ENCODE measurements around the gene SMYD1. TPM values are rescaled to one million over a fixed set of nuclear protein-coding genes. Genes with fewer than 3 reads are reported as not detected.

Gene SMYD1
- polyA plus RNA-seq, 4 donors, result not detected

- DNase-seq (ENCODE audit: low read depth in 4 of 4, low spot score in 2 of 4), result no peak
Measured at GRCh38 chr2:88086401-88086800, 18.8 kb downstream of the SMYD1 start.

- DNase-seq (ENCODE audit: low read depth in 4 of 4, low spot score in 2 of 4), result no peak
Measured at GRCh38 chr2:88087073-88087472, 19.4 kb downstream of the SMYD1 start.

- DNase-seq (ENCODE audit: low read depth in 4 of 4, low spot score in 2 of 4), result no peak
Measured at GRCh38 chr2:88087763-88088162, 20.1 kb downstream of the SMYD1 start.

GRCh38 chr2:88088999-88089398 is 21.4 kb downstream of the SMYD1 start:
- no peak for DNase-seq (ENCODE audit: low read depth in 4 of 4, low spot score in 2 of 4)

GRCh38 chr2:88090446-88091283 is 23.0 kb downstream of the SMYD1 start:
- no peak for DNase-seq (ENCODE audit: low read depth in 4 of 4, low spot score in 2 of 4)

GRCh38 chr2:88091943-88092342 is 24.3 kb downstream of the SMYD1 start:
- DNase-seq (ENCODE audit: low read depth in 4 of 4, low spot score in 2 of 4), result no peak

GRCh38 chr2:88092773-88093172 is 25.1 kb downstream of the SMYD1 start:
- no peak for DNase-seq (ENCODE audit: low read depth in 4 of 4, low spot score in 2 of 4)

- DNase-seq (ENCODE audit: low read depth in 4 of 4, low spot score in 2 of 4), result no peak
Measured at GRCh38 chr2:88095022-88095421, 27.4 kb downstream of the SMYD1 start.

- no peak for DNase-seq (ENCODE audit: low read depth in 4 of 4, low spot score in 2 of 4)
Measured at GRCh38 chr2:88096708-88097107, 29.1 kb downstream of the SMYD1 start.

GRCh38 chr2:88097192-88097591 is 29.6 kb downstream of the SMYD1 start:
- DNase-seq (ENCODE audit: low read depth in 4 of 4, low spot score in 2 of 4), result no peak

GRCh38 chr2:88097891-88098557 is 30.4 kb downstream of the SMYD1 start:
- DNase-seq (ENCODE audit: low read depth in 4 of 4, low spot score in 2 of 4), result no peak

- no peak for DNase-seq (ENCODE audit: low read depth in 4 of 4, low spot score in 2 of 4)
Measured at GRCh38 chr2:88098558-88098900, 30.9 kb downstream of the SMYD1 start.

- no peak for DNase-seq (ENCODE audit: low read depth in 4 of 4, low spot score in 2 of 4)
Measured at GRCh38 chr2:88099798-88100488, 32.3 kb downstream of the SMYD1 start.

GRCh38 chr2:88100489-88100858 is 32.8 kb downstream of the SMYD1 start:
- DNase-seq (ENCODE audit: low read depth in 4 of 4, low spot score in 2 of 4), result no peak

GRCh38 chr2:88108796-88109195 is 41.2 kb downstream of the SMYD1 start:
- no peak for DNase-seq (ENCODE audit: low read depth in 4 of 4, low spot score in 2 of 4)

GRCh38 chr2:88110830-88111229 is 43.2 kb downstream of the SMYD1 start:
- DNase-seq (ENCODE audit: low read depth in 4 of 4, low spot score in 2 of 4), result no peak

- no peak for DNase-seq (ENCODE audit: low read depth in 4 of 4, low spot score in 2 of 4)
Measured at GRCh38 chr2:88113069-88113468, 45.4 kb downstream of the SMYD1 start.

GRCh38 chr2:88114889-88115288 is 47.3 kb downstream of the SMYD1 start:
- no peak for DNase-seq (ENCODE audit: low read depth in 4 of 4, low spot score in 2 of 4)

- no peak for DNase-seq (ENCODE audit: low read depth in 4 of 4, low spot score in 2 of 4)
Measured at GRCh38 chr2:88115825-88116518, 48.3 kb downstream of the SMYD1 start.

- no peak for DNase-seq (ENCODE audit: low read depth in 4 of 4, low spot score in 2 of 4)
Measured at GRCh38 chr2:88116669-88117432, 49.2 kb downstream of the SMYD1 start.
